H1 (cell line): ENCODE data around the gene ILDR2. TPM values are rescaled to one million over a fixed set of nuclear protein-coding genes. Genes with fewer than 3 reads are reported as not detected.

Source experiments
- BACH1 ChIP-seq: IDR thresholded peaks from 2 replicates; pipeline ENCODE4 v1.6.1; 2012; ENCODE audit warnings: low read length, improper control_type of control experiment
- BRCA1 ChIP-seq: IDR thresholded peaks from 2 replicates; pipeline ENCODE4 v1.6.1; 2012; ENCODE audit warnings: low read depth, low read length, improper control_type of control experiment
- CHD1 ChIP-seq: IDR thresholded peaks from 2 replicates; pipeline ENCODE4 v1.6.1; 2012; ENCODE audit warnings: low read depth, low read length, improper control_type of control experiment
- JUND ChIP-seq: IDR thresholded peaks from 2 replicates; pipeline ENCODE4 v1.6.1; 2011; ENCODE audit warnings: mild to moderate bottlenecking, improper control_type of control experiment, low read length
- MAX ChIP-seq: IDR thresholded peaks from 2 replicates; pipeline ENCODE4 v1.6.1; 2012; ENCODE audit warnings: inconsistent platforms
- NRF1 ChIP-seq: IDR thresholded peaks from 2 replicates; pipeline ENCODE4 v1.6.1; 2011; ENCODE audit warnings: mild to moderate bottlenecking, low read depth, low read length, improper control_type of control experiment
- POLR2AphosphoS5 ChIP-seq: IDR thresholded peaks from 2 replicates; pipeline ENCODE4 v1.6.1; 2011; ENCODE audit warnings: low read depth, low read length
- RAD21 ChIP-seq, 2 experiments: IDR thresholded peaks in 1 of 2; conservative IDR thresholded peaks in 1 of 2; 2 replicates each; pipeline ENCODE4 v1.6.1; 2011; ENCODE audit warnings: low read depth in 2 of 2, low read length in 2 of 2, improper control_type of control experiment in 1 of 2, inconsistent platforms in 1 of 2, mild to moderate bottlenecking in 1 of 2, moderate library complexity in 1 of 2
- RXRA ChIP-seq: IDR thresholded peaks from 2 replicates; pipeline ENCODE4 v1.6.1; 2011; ENCODE audit warnings: low read depth, mild to moderate bottlenecking, low read length, moderate library complexity; ENCODE audit not compliant: insufficient read depth
- SAP30 ChIP-seq: fragments of 300-600 bp; sonication (generic); IDR thresholded peaks from 2 replicates; pipeline ENCODE4 v1.7.1; 2012; ENCODE audit warnings: low read length, moderate library complexity, mild to moderate bottlenecking, inconsistent platforms; ENCODE audit not compliant: insufficient read depth, insufficient replicate concordance
- SIRT6 ChIP-seq: IDR thresholded peaks from one replicate; pipeline ENCODE4 v1.7.1; 2012; ENCODE audit warnings: low read length, inconsistent platforms
- SIX5 ChIP-seq: IDR thresholded peaks from 2 replicates; pipeline ENCODE4 v1.6.1; 2011; ENCODE audit warnings: mild to moderate bottlenecking, low read depth, low read length
- SP2 ChIP-seq: IDR thresholded peaks from 2 replicates; pipeline ENCODE4 v1.6.1; 2012; ENCODE audit warnings: mild to moderate bottlenecking, low read length, inconsistent platforms
- SP4 ChIP-seq: IDR thresholded peaks from 2 replicates; pipeline ENCODE4 v1.6.1; 2012; ENCODE audit warnings: low read length, inconsistent platforms
- SUZ12 ChIP-seq: fragments of 200-600 bp; sonication (generic); IDR thresholded peaks from 2 replicates; pipeline ENCODE4 v1.6.1; 2012; ENCODE audit warnings: mild to moderate bottlenecking, inconsistent platforms, low read length, moderate library complexity, mixed read lengths
- TAF1 ChIP-seq: IDR thresholded peaks from 2 replicates; pipeline ENCODE4 v1.6.1; 2011; ENCODE audit warnings: mild to moderate bottlenecking, low read depth, low read length
- TCF12 ChIP-seq: IDR thresholded peaks from 2 replicates; pipeline ENCODE4 v1.6.1; 2011; ENCODE audit warnings: low read depth, mild to moderate bottlenecking, low read length
- TEAD4 ChIP-seq: IDR thresholded peaks from 2 replicates; pipeline ENCODE4 v1.6.1; 2012; ENCODE audit warnings: low read depth, low read length, inconsistent platforms, mixed read lengths
- polyA plus RNA-seq, 7 experiments: library from polyadenylated mRNA; depleted of rRNA in 3 of 7; stranded (reverse) in 5 of 7; unstranded in 2 of 7; fragments of >200 nt in 5 of 7; fragments of 200-250 nt in 2 of 7; gene quantifications; 1 replicate in 5 of 7; 2 replicates in 1 of 7; 4 replicates in 1 of 7; pipeline versions ENCODE4 v1.2.1 to v1.2.3, GENCODE V29; 2011 to 2013; ENCODE audit warnings: missing spikeins in 2 of 7, mixed read lengths in 2 of 7
- total RNA-seq: library from RNA; stranded (reverse); fragmentation: NEBNext Ultra II Directional; extraction: Animal tissue kit (Norgen Biotek cat#: 25700); gene quantifications from 2 replicates; pipeline ENCODE4 v1.2.1, GENCODE V29; 2021
- TF ChIP-seq, protein P1 (sequence below): IDR thresholded peaks from 2 replicates; pipeline ENCODE4 v1.6.1; 2011; ENCODE audit warnings: low read length, improper control_type of control experiment

The ILDR2 gene
- total and polyA plus RNA-seq, 2 of the 8 experiments (the other 6 are each of a cell fraction or from before 2014, with no cell fraction given): 0.85 to 0.86 TPM

- TF ChIP-seq SP4 (no peak; the same call in 1 of the 2 replicates), POLR2AphosphoS5 (peak; percentile 76), SAP30 (no peak), RAD21 (IDR thresholded peaks at IDR 0.05 in 1 of 2, conservative IDR thresholded peaks at IDR 0.05 in 1 of 2; ENCODE audit: low read depth in 2 of 2, low read length in 2 of 2) (peak in 1 of 2 experiments; percentile 15; a peak in 1 of 4 replicates), NRF1 (no peak), BACH1 (0 out of 2 replicates have a peak, but pooled peaks have one; percentile 8), SIRT6 (no peak), TCF12 (no peak), CHD1 (no peak), TAF1 (peak; percentile 87), BRCA1 (no peak), SIX5 (no peak), SP2 (no peak), SUZ12 (no peak), TEAD4 (no peak), MAX (peak; percentile 82), RXRA (no peak), JUND (no peak)
- TF ChIP-seq, protein P1, sequence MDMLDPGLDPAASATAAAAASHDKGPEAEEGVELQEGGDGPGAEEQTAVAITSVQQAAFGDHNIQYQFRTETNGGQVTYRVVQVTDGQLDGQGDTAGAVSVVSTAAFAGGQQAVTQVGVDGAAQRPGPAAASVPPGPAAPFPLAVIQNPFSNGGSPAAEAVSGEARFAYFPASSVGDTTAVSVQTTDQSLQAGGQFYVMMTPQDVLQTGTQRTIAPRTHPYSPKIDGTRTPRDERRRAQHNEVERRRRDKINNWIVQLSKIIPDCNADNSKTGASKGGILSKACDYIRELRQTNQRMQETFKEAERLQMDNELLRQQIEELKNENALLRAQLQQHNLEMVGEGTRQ: peak; percentile 96
Measured at GRCh38 chr1:166875734-166876539, 99.4 kb downstream of the ILDR2 start, which contains the start of gene TADA1 (continued).
